ENCODE measurements around the gene B3GNT3. TPM values are rescaled to one million over a fixed set of nuclear protein-coding genes. Genes with fewer than 3 reads are reported as not detected.
A peak's percentile ranks its signal among the peaks of the same experiment; 100 is the strongest.

Gene B3GNT3
- total and polyA plus RNA-seq, 2 of the 13 experiments (the other 11 are each of a cell fraction or from before 2014, with no cell fraction given), result 0.86 to 4.0 TPM

- TF ChIP-seq KMT2B (CRISPR knock-in tag; IDR thresholded peaks at IDR 0.05) (0 out of 2 replicates have a peak, but pooled peaks have one; percentile 20), NFKBIZ (CRISPR knock-in tag; IDR thresholded peaks at IDR 0.05) (no peak), TARDBP (CRISPR knock-in tag; IDR thresholded peaks at IDR 0.05) (no peak), DMAP1 (CRISPR knock-in tag; IDR thresholded peaks at IDR 0.05) (peak; percentile 41; the same call in 1 of the 2 replicates), SP1 (IDR thresholded peaks at IDR 0.05) (no peak), SP1 (CRISPR knock-in tag; IDR thresholded peaks at IDR 0.05) (no peak), ZNF256 (CRISPR knock-in tag; conservative IDR thresholded peaks at IDR 0.05) (no peak), KAT8 (CRISPR knock-in tag; IDR thresholded peaks at IDR 0.05) (peak; percentile 65), SYNCRIP (IDR thresholded peaks at IDR 0.05; ENCODE audit: insufficient read depth, low read depth, low read length) (no peak), MAZ (IDR thresholded peaks at IDR 0.05; ENCODE audit: borderline replicate concordance, low read depth, low read length) (no peak), MAZ (CRISPR knock-in tag; IDR thresholded peaks at IDR 0.05; ENCODE audit: low read depth) (no peak), GLMP (CRISPR knock-in tag; IDR thresholded peaks at IDR 0.05; ENCODE audit: borderline replicate concordance) (no peak), ZFP36 (IDR thresholded peaks at IDR 0.05; ENCODE audit: borderline replicate concordance, low read depth, low read length, partially characterized antibody) (no peak), ZNF512 (CRISPR knock-in tag; IDR thresholded peaks at IDR 0.05) (no peak), NBN (conservative IDR thresholded peaks at IDR 0.05) (no peak), TFAP4 (IDR thresholded peaks at IDR 0.05; ENCODE audit: borderline replicate concordance, low read depth) (no peak; the same call in 1 of the 2 replicates), ZNF350 (CRISPR knock-in tag; IDR thresholded peaks at IDR 0.05; ENCODE audit: borderline replicate concordance, low read depth) (peak; percentile 58), ATF4 (CRISPR knock-in tag; IDR thresholded peaks at IDR 0.05) (no peak), ZZZ3 (CRISPR knock-in tag; IDR thresholded peaks at IDR 0.05; ENCODE audit: borderline replicate concordance) (no peak), ZNF503 (CRISPR knock-in tag; IDR thresholded peaks at IDR 0.05) (peak; percentile 51; the same call in 1 of the 2 replicates), ZNF383 (CRISPR knock-in tag; IDR thresholded peaks at IDR 0.05; ENCODE audit: borderline replicate concordance) (no peak), MYPOP (CRISPR knock-in tag; IDR thresholded peaks at IDR 0.05) (no peak), ZNF549 (CRISPR knock-in tag; IDR thresholded peaks at IDR 0.05) (no peak)
Measured at GRCh38 chr19:17847538-17848366, 52.8 kb downstream of the B3GNT3 start, which contains the start of gene JAK3 (continued).

All from HepG2 (cell line).